Muscle layer of colon (tissue), 2 donors: ENCODE results near the gene NPPC.
"Not testable (repeated sequence)": the region's sequence is repeated elsewhere in the genome, so short reads cannot be mapped to it uniquely, and the experiment has no call there.

Source experiments
- H3K27ac ChIP-seq: one replicate; pipeline ENCODE4 v1.7.0; 2013; ENCODE audit warnings: low read depth, mild to moderate bottlenecking, low read length, moderate library complexity
- H3K27me3 ChIP-seq, 2 donors: one replicate each; pipeline ENCODE4 v1.7.0; 2013; ENCODE audit warnings: low read length in 2 of 2, mild to moderate bottlenecking in 2 of 2; ENCODE audit not compliant: insufficient read depth in 2 of 2, control insufficient read depth in 1 of 2
- H3K36me3 ChIP-seq: one replicate; pipeline ENCODE4 v1.7.0; 2013; ENCODE audit warnings: mild to moderate bottlenecking, low read length; ENCODE audit not compliant: insufficient read depth
- H3K4me1 ChIP-seq: one replicate; pipeline ENCODE4 v1.7.0; 2013; ENCODE audit warnings: mild to moderate bottlenecking, low read length; ENCODE audit not compliant: insufficient read depth
- H3K4me3 ChIP-seq, 2 donors: one replicate each; pipeline ENCODE4 v1.7.0; 2013; ENCODE audit warnings: low read length in 2 of 2, low read depth in 1 of 2, mild to moderate bottlenecking in 1 of 2, moderate library complexity in 1 of 2
- H3K9ac ChIP-seq: one replicate; pipeline ENCODE4 v1.7.0; 2013; ENCODE audit warnings: low read length
- H3K9me3 ChIP-seq: one replicate; pipeline ENCODE4 v1.7.0; 2013; ENCODE audit warnings: mild to moderate bottlenecking, low read length
- donor health status: abdominal sarcoma.
- donor health status: Adenocarcinoma of cecum.

The NPPC gene

GRCh38 chr2:231918501-231919330 lies 7.5 kb downstream of the NPPC start:
- Histone ChIP-seq H3K9ac (no peak overlapping the region), H3K4me1 (no peaks in the 10 kb centered on the region), H3K27ac (no peak overlapping the region), H3K9me3 (no peaks in the 10 kb centered on the region), H3K27me3 (peaks cover 8 to 9% of the 10 kb centered on the region in 2 donors), H3K36me3 (no peaks in the 10 kb centered on the region), H3K4me3 (no peak overlapping the region)

- Histone ChIP-seq H3K27ac (no peak overlapping the region), H3K9me3 (no peaks in the 10 kb centered on the region), H3K4me1 (no peaks in the 10 kb centered on the region), H3K36me3 (no peaks in the 10 kb centered on the region), H3K9ac (no peak overlapping the region), H3K27me3 (peaks cover 0 to 3% of the 10 kb centered on the region in 2 donors), H3K4me3 (no peak overlapping the region)
Observed at GRCh38 chr2:231917280-231918066, 8.7 kb downstream of the NPPC start.

- no peaks in the 10 kb centered on the region for H3K9me3 ChIP-seq
- no peak overlapping the region for H3K27ac ChIP-seq
- H3K36me3 ChIP-seq = no peaks in the 10 kb centered on the region
- no peaks in the 10 kb centered on the region for H3K4me1 ChIP-seq
- no peak overlapping the region for H3K4me3 ChIP-seq
- H3K27me3 ChIP-seq = peaks cover 0 to 3% of the 10 kb centered on the region in 2 donors
- H3K9ac ChIP-seq = no peak overlapping the region
Observed at GRCh38 chr2:231914077-231914690, 12.0 kb downstream of the NPPC start.

- no peaks in the 10 kb centered on the region for H3K36me3 ChIP-seq
- H3K4me1 ChIP-seq = no peaks in the 10 kb centered on the region
- no peak overlapping the region for H3K4me3 ChIP-seq
- no peak overlapping the region for H3K9ac ChIP-seq
- no peak overlapping the region for H3K27ac ChIP-seq
- H3K9me3 ChIP-seq = no peaks in the 10 kb centered on the region
- H3K27me3 ChIP-seq = no peaks in the 10 kb centered on the region
Observed at GRCh38 chr2:231911381-231911780, 14.8 kb downstream of the NPPC start.

GRCh38 chr2:231910771-231911170 lies 15.4 kb downstream of the NPPC start:
- Histone ChIP-seq H3K36me3 (no peaks in the 10 kb centered on the region), H3K9ac (no peak overlapping the region), H3K27ac (no peak overlapping the region), H3K27me3 (no peaks in the 10 kb centered on the region), H3K4me3 (no peak overlapping the region), H3K9me3 (no peaks in the 10 kb centered on the region), H3K4me1 (no peaks in the 10 kb centered on the region)

GRCh38 chr2:231910161-231910560 lies 16.0 kb downstream of the NPPC start:
- not testable (repeated sequence) for H3K36me3 ChIP-seq, H3K9ac ChIP-seq, H3K9me3 ChIP-seq, H3K4me1 ChIP-seq, H3K4me3 ChIP-seq, H3K27me3 ChIP-seq, H3K27ac ChIP-seq

- Histone ChIP-seq H3K9ac (no peak overlapping the region), H3K9me3 (no peaks in the 10 kb centered on the region), H3K27ac (no peak overlapping the region), H3K36me3 (no peaks in the 10 kb centered on the region), H3K4me3 (no peak overlapping the region), H3K27me3 (no peaks in the 10 kb centered on the region), H3K4me1 (no peaks in the 10 kb centered on the region)
Observed at GRCh38 chr2:231909631-231910030, 16.6 kb downstream of the NPPC start.

GRCh38 chr2:231908584-231908983 lies 17.6 kb downstream of the NPPC start:
- H3K27me3 ChIP-seq = no peaks in the 10 kb centered on the region
- no peaks in the 10 kb centered on the region for H3K36me3 ChIP-seq
- no peak overlapping the region for H3K9ac ChIP-seq
- H3K4me1 ChIP-seq = no peaks in the 10 kb centered on the region
- H3K9me3 ChIP-seq = no peaks in the 10 kb centered on the region
- H3K4me3 ChIP-seq = no peak overlapping the region
- no peak overlapping the region for H3K27ac ChIP-seq

- no peak overlapping the region for H3K27ac ChIP-seq
- H3K4me1 ChIP-seq = no peaks in the 10 kb centered on the region
- H3K27me3 ChIP-seq = no peaks in the 10 kb centered on the region
- no peaks in the 10 kb centered on the region for H3K9me3 ChIP-seq
- H3K4me3 ChIP-seq = no peak overlapping the region
- H3K9ac ChIP-seq = no peak overlapping the region
- H3K36me3 ChIP-seq = no peaks in the 10 kb centered on the region
Observed at GRCh38 chr2:231907765-231908164, 18.4 kb downstream of the NPPC start.

GRCh38 chr2:231905026-231905425 lies 21.2 kb downstream of the NPPC start:
- H3K27me3 ChIP-seq = no peaks in the 10 kb centered on the region
- H3K9ac ChIP-seq = no peak overlapping the region
- no peak overlapping the region for H3K4me3 ChIP-seq
- no peak overlapping the region for H3K27ac ChIP-seq
- no peaks in the 10 kb centered on the region for H3K9me3 ChIP-seq
- no peaks in the 10 kb centered on the region for H3K4me1 ChIP-seq
- H3K36me3 ChIP-seq = no peaks in the 10 kb centered on the region

GRCh38 chr2:231904161-231904611 lies 22.0 kb downstream of the NPPC start:
- Histone ChIP-seq H3K9ac (no peak overlapping the region), H3K4me1 (no peaks in the 10 kb centered on the region), H3K4me3 (no peak overlapping the region), H3K27me3 (no peaks in the 10 kb centered on the region), H3K27ac (no peak overlapping the region), H3K9me3 (no peaks in the 10 kb centered on the region), H3K36me3 (no peaks in the 10 kb centered on the region)
